Activated CD4-positive, CD25-positive, alpha-beta regulatory T cell treated with anti-CD3 and anti-CD28 coated beads, Interleukin-2, amount 50 U/mL, for 72 hours (primary cell): ENCODE measurements around the gene FOXE1.

Experiments
- DNase-seq: peaks from one replicate; pipeline ENCODE4 v3.0.0; 2021

FOXE1 gene

DNA sequence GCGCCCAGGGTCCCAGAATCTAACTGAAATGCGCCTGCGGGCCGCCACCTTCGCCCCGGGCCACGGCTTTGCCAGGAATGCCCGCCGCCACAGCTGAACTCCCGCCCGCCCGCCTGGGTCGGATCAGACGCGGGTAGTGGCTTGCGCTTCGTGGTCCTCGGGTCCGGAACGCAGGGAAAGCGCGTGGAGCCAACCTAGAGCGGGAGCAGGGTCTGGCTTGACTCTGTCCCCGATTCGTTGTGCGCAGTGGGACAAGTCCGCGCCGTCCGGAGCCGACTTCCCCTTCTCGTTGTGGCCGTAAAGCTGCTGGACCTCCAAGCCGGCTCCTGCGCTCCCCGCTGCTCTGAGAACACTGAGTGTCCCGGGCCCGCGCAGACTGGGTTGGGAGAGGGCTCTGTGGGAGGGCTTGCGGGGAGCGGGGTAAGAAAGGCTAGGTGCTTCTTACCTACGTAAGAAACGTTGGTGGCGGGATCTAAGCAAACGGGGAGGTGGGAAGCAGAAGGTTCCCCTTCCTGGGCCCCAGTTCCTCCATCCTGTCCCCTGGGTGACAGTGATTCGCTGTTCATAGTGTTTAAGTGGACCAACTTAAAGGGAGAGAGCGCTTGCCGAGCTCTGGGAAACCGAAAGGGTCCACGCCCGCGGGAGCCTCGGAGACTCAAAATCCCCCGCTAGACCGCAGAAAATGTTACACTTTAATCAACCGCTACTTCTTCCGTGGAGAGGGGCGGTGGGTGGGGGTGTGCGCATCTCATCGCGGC lies 4.4 kb upstream of the FOXE1 start:
- no peak for DNase-seq

GRCh38 chr9:97849980-97850379 lies 3.0 kb upstream of the FOXE1 start:
- no peak for DNase-seq

- no peak for DNase-seq
Measured at GRCh38 chr9:97850746-97851445, 2.1 kb upstream of the FOXE1 start.

DNA sequence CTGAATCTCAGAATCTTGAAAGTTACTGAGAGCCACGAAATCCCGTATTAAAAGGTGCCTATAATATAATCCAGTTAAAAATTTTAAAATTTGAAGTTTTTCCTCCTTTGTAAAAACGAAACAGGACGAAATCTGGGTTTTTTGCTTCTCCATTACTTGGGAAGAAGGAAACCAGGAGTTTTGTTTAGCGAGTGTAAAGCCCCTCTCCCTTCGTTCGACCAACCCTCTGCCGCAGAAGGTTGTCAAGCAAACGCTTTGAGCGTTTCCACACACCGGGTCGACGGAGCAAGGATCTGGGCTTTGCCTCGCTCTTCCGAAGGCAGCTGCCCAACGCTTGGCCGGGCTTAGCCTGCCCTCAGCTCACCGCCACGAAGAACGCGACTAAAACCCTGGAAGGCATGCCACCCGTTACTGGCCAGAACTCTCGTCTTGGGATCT lies 1.6 kb upstream of the FOXE1 start:
- no peak for DNase-seq

- DNase-seq: no peak
Measured at GRCh38 chr9:97852001-97852398, 1.0 kb upstream of the FOXE1 start.

- no peak for DNase-seq
Measured at GRCh38 chr9:97852399-97853055, 499 bp upstream of the FOXE1 start.

GRCh38 chr9:97853844-97854695 lies 1.0 kb downstream of the FOXE1 start:
- no peak for DNase-seq

DNA sequence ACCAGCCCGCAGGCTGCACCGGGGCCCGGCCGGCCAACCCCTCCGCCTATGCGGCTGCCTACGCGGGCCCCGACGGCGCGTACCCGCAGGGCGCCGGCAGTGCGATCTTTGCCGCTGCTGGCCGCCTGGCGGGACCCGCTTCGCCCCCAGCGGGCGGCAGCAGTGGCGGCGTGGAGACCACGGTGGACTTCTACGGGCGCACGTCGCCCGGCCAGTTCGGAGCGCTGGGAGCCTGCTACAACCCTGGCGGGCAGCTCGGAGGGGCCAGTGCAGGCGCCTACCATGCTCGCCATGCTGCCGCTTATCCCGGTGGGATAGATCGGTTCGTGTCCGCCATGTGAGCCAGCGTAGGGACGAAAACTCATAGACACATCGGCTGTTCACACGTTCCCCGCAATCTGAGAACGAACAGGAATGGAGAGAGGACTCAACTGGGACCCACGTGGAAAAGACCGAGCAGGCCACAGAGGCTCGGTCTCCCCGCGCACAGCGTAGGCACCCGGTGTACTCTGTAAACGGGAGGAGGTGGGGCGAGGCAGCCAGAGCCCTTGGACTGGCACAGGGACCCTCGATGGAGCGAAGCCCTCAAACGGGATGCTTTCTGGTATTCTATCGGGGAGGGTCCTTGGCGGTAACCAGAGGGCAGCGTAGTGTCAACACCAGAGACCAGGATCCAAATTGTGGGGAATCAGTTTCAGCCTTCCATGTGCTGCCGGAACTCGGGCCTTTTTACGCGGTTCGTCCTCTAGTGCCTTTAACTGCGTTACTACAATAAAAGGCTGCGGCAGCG lies 1.9 kb downstream of the FOXE1 start:
- no peak for DNase-seq

DNA sequence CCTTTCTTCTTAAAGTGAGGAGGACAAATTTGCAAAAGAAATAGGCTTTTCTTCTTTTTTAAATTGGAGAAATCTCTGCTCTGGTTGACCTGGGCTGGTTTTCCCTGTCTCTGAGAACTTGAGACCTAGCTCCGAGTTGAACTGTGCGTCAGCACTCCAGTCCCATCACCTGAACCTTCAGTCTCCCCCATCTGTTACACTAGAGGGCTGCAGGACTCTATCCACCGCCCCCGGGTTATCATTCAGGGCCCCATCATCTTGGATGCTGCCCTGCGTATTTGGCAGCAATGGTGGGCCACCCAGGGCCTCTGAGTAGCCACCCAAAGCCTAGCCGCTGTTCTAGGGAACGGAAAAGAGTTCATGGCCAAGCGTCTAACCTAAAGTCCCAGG lies 2.5 kb downstream of the FOXE1 start:
- no peak for DNase-seq

GRCh38 chr9:97855899-97856298 lies 2.9 kb downstream of the FOXE1 start:
- DNase-seq: no peak

GRCh38 chr9:97856857-97857605 lies 4.0 kb downstream of the FOXE1 start:
- DNase-seq: no peak

- DNase-seq: no peak
Measured at GRCh38 chr9:97857606-97858392, 4.8 kb downstream of the FOXE1 start.

DNA sequence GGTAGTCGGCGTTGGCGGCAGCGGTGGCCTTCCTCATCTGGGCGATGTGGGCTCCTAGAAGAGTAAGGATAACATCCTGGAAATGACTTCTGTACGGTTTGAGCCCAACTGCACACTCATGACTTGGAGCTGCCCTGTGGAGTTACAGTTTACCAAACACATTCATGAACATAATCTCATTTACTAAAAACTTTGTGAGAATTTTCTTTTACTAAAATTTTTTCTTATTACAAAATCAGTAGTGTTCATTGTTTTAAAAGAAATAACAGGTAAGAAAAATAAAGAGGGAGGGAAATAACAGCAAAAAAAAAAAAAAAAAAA lies 5.3 kb downstream of the FOXE1 start:
- DNase-seq: no peak

- DNase-seq: no peak
Measured at GRCh38 chr9:97858826-97859225, 5.8 kb downstream of the FOXE1 start.

- no peak for DNase-seq
Measured at GRCh38 chr9:97859346-97859745, 6.3 kb downstream of the FOXE1 start.

GRCh38 chr9:97860451-97861147 lies 7.6 kb downstream of the FOXE1 start:
- no peak for DNase-seq

- DNase-seq: no peak
Measured at GRCh38 chr9:97861148-97861475, 8.1 kb downstream of the FOXE1 start.

GRCh38 chr9:97863314-97863713 lies 10.3 kb downstream of the FOXE1 start:
- DNase-seq: no peak

DNA sequence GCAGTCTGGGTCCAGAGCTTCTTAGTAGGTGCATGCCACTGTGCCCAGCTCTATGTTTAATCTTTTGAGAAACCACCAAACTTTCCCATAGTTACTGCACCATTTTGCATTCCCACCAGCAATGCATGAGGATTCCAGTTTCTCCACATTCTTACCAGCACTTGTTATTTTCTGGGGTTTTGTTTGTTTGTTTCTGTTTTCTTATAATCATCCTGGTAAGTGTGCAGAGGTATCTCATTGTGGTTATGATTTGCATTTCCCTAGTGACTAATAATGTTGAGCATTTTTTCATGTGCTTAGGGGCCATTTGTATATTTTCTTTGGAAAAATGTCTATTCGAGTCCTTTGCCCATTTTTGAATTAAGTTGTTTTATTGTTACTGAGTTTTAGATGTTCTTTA lies 11.4 kb downstream of the FOXE1 start:
- DNase-seq: no peak

- DNase-seq: no peak
Measured at GRCh38 chr9:97866300-97866699, 13.3 kb downstream of the FOXE1 start.
